ENCODE data around the gene RPS21.
"Not testable (repeated sequence)": the region's sequence is repeated elsewhere in the genome, so short reads cannot be mapped to it uniquely, and the experiment has no call there.

The RPS21 gene

DNA sequence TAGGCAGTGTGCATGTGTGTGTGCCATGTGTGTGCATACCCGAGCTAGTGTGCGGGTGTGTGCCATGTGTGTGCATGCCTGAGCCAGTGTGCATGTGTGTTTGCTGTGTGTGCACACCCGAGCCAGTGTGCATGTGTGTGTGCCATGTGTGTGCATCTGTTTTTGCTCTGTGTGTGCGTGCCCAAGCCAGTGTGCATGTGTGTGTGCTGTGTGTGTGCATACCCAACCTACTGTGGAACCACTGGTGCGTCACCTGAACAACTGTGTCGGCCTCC is 34.8 kb downstream of the RPS21 start:
- no peak overlapping the region for H3K27ac ChIP-seq
- CTCF ChIA-PET, result interaction anchor here (2.6 kb wide), 1 partner anchor 12 kb away, joined by 15 read pairs; no protein-coding TSS in a partner anchor
- no peak for DNase-seq (ENCODE audit: low spot score)
- TF ChIP-seq, protein P1, sequence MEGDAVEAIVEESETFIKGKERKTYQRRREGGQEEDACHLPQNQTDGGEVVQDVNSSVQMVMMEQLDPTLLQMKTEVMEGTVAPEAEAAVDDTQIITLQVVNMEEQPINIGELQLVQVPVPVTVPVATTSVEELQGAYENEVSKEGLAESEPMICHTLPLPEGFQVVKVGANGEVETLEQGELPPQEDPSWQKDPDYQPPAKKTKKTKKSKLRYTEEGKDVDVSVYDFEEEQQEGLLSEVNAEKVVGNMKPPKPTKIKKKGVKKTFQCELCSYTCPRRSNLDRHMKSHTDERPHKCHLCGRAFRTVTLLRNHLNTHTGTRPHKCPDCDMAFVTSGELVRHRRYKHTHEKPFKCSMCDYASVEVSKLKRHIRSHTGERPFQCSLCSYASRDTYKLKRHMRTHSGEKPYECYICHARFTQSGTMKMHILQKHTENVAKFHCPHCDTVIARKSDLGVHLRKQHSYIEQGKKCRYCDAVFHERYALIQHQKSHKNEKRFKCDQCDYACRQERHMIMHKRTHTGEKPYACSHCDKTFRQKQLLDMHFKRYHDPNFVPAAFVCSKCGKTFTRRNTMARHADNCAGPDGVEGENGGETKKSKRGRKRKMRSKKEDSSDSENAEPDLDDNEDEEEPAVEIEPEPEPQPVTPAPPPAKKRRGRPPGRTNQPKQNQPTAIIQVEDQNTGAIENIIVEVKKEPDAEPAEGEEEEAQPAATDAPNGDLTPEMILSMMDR (conservative IDR thresholded peaks at IDR 0.05; ENCODE audit: low read depth), result no peak
- POLR2A ChIA-PET (ENCODE audit: low non-redundant PET), result no interaction called here

- ChIA-PET CTCF (interaction anchor here (0.7 to 2.6 kb wide), 4 partner anchors 9 to 20 kb away, joined by 3 to 15 read pairs (median 8); no protein-coding TSS in a partner anchor), POLR2A (ENCODE audit: low non-redundant PET) (no interaction called here)
- DNase-seq (ENCODE audit: low spot score), result no peak
- TF ChIP-seq, protein P1 (conservative IDR thresholded peaks at IDR 0.05; ENCODE audit: low read depth), result no peak
- H3K27ac ChIP-seq, result no peak overlapping the region
Observed at GRCh38 chr20:62422636-62423325, 35.9 kb downstream of the RPS21 start.

DNA sequence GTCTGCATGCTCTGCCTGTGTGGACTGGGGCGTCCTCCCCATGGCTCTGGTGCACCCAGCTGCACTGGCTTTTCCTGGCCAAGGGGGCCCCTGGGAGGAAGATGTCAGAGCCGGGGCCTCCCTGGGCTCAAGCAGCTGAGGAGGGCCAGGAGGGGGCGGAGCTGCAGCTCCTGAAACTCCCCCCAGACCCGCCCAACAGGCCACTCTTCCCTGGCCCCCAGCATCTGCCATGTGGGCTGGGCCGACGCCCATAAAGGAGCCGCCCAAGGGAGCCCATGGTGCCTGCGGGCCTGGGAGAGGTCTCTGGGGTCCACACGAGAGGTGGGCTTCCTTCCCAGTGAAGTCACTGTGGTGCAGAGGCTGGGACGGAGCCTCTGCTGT is 36.4 kb downstream of the RPS21 start:
- H3K27ac ChIP-seq, result no peak overlapping the region
- ChIA-PET POLR2A (ENCODE audit: low non-redundant PET) (interaction anchor here (0.6 kb wide), 1 partner anchor 9 kb away, joined by 3 read pairs; no protein-coding TSS in a partner anchor), CTCF (interaction anchor here (0.5 to 2.6 kb wide), 5 partner anchors 9 to 257 kb away, joined by 3 to 15 read pairs (median 4); no protein-coding TSS in a partner anchor)
- DNase-seq (ENCODE audit: low spot score), result no peak
- TF ChIP-seq, protein P1 (conservative IDR thresholded peaks at IDR 0.05; ENCODE audit: low read depth), result no peak

- no peak for DNase-seq (ENCODE audit: low spot score)
- ChIA-PET POLR2A (ENCODE audit: low non-redundant PET) (interaction anchor here (0.6 kb wide), 1 partner anchor 10 kb away, joined by 3 read pairs; no protein-coding TSS in a partner anchor), CTCF (interaction anchor here (0.9 to 3.9 kb wide), 6 partner anchors 11 to 366 kb away, joined by 3 to 15 read pairs (median 8); no protein-coding TSS in a partner anchor)
- H3K27ac ChIP-seq, result no peak overlapping the region
- TF ChIP-seq, protein P1 (conservative IDR thresholded peaks at IDR 0.05; ENCODE audit: low read depth), result no peak
Observed at GRCh38 chr20:62424249-62425107, 37.6 kb downstream of the RPS21 start.

GRCh38 chr20:62425281-62426058 is 38.6 kb downstream of the RPS21 start:
- no peak for DNase-seq (ENCODE audit: low spot score)
- ChIA-PET POLR2A (ENCODE audit: low non-redundant PET) (no interaction called here), CTCF (interaction anchor here (0.6 to 3.9 kb wide), 5 partner anchors 12 to 74 kb away, joined by 3 to 16 read pairs (median 11); no protein-coding TSS in a partner anchor)
- no peak overlapping the region for H3K27ac ChIP-seq
- TF ChIP-seq, protein P1 (conservative IDR thresholded peaks at IDR 0.05; ENCODE audit: low read depth), result no peak

GRCh38 chr20:62426059-62426348 is 39.1 kb downstream of the RPS21 start:
- H3K27ac ChIP-seq; POLR2A ChIA-PET (ENCODE audit: low non-redundant PET); DNase-seq (ENCODE audit: low spot score): not testable (repeated sequence)
- CTCF ChIA-PET, result interaction anchor here (0.6 to 3.9 kb wide), 4 partner anchors 16 to 74 kb away, joined by 3 to 16 read pairs (median 10); no protein-coding TSS in a partner anchor
